ENCODE measurements around the gene ATP10B.
"Not testable (repeated sequence)": the region's sequence is repeated elsewhere in the genome, so short reads cannot be mapped to it uniquely, and the experiment has no call there.

The ATP10B gene

DNA sequence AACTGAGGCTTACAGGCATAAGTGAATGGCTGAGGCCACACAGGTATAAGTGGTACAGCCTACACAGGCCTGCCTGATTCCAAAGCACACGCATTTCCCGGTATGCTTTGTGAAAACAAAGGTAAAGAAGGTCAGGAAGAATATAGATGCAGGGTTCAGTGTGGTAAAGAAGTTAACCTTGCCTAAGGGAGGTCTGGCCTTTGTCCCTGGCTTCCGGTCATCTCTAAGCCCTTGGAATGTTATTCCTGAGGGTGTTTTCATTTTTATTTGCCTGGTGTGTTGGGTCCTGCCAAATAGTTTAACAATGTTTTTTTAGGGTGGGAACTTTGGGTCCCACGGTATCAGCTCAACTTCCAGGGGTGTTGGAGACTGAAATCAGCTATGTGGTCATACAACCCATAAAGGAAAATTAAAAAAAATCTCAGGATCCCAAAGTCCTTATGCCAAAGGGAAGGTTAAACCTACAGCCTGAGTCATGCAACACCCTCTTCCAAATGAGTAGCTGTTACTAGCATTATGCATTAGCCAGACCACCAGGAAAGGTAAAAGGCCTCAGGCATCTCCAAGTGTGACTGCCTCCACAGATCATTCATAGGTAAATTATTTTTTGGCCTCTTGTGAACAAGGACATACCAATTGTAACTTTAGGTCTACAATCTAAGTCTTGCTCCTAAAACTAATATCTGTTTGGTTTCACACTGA, 124.6 kb downstream of the ATP10B start:
- TF ChIP-seq, protein P1, sequence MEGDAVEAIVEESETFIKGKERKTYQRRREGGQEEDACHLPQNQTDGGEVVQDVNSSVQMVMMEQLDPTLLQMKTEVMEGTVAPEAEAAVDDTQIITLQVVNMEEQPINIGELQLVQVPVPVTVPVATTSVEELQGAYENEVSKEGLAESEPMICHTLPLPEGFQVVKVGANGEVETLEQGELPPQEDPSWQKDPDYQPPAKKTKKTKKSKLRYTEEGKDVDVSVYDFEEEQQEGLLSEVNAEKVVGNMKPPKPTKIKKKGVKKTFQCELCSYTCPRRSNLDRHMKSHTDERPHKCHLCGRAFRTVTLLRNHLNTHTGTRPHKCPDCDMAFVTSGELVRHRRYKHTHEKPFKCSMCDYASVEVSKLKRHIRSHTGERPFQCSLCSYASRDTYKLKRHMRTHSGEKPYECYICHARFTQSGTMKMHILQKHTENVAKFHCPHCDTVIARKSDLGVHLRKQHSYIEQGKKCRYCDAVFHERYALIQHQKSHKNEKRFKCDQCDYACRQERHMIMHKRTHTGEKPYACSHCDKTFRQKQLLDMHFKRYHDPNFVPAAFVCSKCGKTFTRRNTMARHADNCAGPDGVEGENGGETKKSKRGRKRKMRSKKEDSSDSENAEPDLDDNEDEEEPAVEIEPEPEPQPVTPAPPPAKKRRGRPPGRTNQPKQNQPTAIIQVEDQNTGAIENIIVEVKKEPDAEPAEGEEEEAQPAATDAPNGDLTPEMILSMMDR (IDR thresholded peaks at IDR 0.05; ENCODE audit: low read depth, low read length, missing control alignments): no peak

DNA sequence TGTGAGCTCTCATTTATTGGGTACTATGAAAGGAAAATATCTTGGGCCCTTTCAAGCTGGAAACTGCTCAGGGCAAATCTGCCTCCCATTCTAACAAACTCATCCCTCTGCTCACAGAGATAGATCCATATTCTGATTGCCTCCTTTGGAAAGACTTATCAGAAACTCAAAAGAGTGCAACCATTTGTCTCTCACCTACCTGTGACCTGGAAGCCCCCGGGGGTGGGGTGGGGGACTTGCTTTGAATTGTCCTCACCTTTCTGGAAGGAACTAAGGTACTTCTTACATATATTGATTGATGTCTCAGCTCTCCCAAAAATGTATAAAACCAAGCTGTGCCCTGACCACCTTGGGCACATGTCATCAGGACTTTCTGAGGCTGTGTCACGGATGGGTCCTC, 125.3 kb downstream of the ATP10B start:
- Histone ChIP-seq H3K36me3 (replicated peaks) (no peaks in the 10 kb centered on the region), H3K4me3 (ENCODE audit: low read depth, low read length) (no peak overlapping the region), H3K27me3 (replicated peaks) (no peaks in the 10 kb centered on the region), H3K27ac (no peak overlapping the region)
- no peak for DNase-seq
- in situ Hi-C loops (cut with HindIII; ENCODE audit: low pct_ligation_motif_present, low sequenced_read_pairs): no loop called here
- TF ChIP-seq, protein P1 (IDR thresholded peaks at IDR 0.05; ENCODE audit: low read depth, low read length, missing control alignments): no peak

More for the DNA sequence above, 124.6 kb downstream of the ATP10B start:
- H3K27ac ChIP-seq: no peak overlapping the region
- H3K27me3 ChIP-seq (replicated peaks): no peaks in the 10 kb centered on the region
- H3K4me3 ChIP-seq (ENCODE audit: low read depth, low read length): no peak overlapping the region
- in situ Hi-C loops (cut with HindIII; ENCODE audit: low pct_ligation_motif_present, low sequenced_read_pairs): no loop called here
- no peaks in the 10 kb centered on the region for H3K36me3 ChIP-seq (replicated peaks)
- DNase-seq: no peak

DNA sequence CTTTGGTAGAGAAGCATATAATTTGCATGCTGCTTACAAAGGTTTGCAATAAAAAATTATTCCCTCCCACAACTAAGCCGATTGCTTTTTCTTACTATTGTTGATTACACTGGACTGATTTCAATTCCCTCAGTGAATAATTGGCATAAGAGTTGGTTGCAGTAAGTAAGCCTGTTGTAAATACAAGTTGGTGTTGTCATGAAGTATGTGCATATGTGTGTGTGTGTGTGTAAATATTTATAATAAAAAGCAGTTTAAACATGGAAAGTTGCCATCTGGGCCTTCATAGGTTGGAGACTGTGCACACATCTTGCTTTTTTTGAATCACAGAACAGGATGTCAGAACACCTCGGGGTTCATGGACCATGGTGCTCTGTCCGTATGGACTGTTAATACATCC, 131.2 kb downstream of the ATP10B start:
- Histone ChIP-seq H3K27ac (no peak overlapping the region), H3K4me3 (ENCODE audit: low read depth, low read length) (no peak overlapping the region), H3K36me3 (replicated peaks) (no peaks in the 10 kb centered on the region), H3K27me3 (replicated peaks) (no peaks in the 10 kb centered on the region)
- no peak for DNase-seq
- in situ Hi-C loops (cut with HindIII; ENCODE audit: low pct_ligation_motif_present, low sequenced_read_pairs): no loop called here
- TF ChIP-seq, protein P1 (IDR thresholded peaks at IDR 0.05; ENCODE audit: low read depth, low read length, missing control alignments): no peak

DNA sequence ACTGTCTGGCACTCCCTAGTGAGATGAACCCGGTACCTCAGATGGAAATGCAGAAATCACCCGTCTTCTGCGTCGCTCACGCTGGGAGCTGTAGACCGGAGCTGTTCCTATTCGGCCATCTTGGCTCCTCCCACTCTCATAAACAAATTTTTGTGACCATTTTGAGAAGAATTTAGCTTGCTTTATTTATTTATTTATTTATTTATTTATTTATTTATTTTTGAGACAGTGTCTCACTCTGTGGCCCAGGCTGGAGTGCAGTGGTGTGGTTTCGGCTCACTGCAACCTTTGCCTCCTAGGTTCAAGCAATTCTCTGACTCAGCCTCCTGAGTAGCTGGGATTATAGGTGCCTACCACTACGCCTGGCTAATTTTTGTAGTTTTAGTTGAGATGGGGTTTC, 136.5 kb downstream of the ATP10B start:
- H3K27me3 ChIP-seq (replicated peaks); H3K36me3 ChIP-seq (replicated peaks); DNase-seq; H3K4me3 ChIP-seq (ENCODE audit: low read depth, low read length); in situ Hi-C loops (cut with HindIII; ENCODE audit: low pct_ligation_motif_present, low sequenced_read_pairs); H3K27ac ChIP-seq: not testable (repeated sequence)

DNA sequence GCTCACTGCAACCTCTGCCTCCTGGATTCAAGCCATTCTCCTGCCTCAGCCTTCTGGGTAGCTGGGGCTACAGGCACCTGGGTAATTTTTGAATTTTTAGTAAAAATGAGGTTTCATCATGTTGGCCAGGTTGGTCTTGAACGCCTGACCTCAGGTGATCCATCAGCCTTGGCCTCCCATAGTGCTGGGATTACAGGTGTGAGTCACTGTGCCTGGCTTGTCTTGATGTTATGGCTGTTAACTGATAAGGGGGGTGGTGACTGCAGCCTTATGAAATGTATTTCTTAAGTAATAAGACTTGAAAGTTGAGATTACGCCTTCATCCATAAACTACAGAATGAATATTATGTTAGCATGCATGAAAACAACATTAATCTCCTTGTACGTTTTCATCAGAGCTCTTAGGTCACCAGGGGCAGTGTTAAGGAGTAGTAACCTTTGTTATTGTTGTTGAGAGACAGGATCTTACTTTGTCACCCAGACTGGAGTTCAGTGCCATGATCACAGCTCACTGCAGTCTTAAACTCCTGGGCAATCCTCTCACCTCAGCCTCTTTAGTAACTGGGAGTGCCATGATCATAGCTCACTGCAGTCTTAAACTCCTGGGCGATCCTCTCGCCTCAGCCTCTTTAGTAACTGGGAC, 148.3 kb downstream of the ATP10B start:
- H3K27ac ChIP-seq: no peak overlapping the region
- no peak overlapping the region for H3K4me3 ChIP-seq (ENCODE audit: low read depth, low read length)
- H3K36me3 ChIP-seq (replicated peaks): no peaks in the 10 kb centered on the region
- TF ChIP-seq, protein P1 (IDR thresholded peaks at IDR 0.05; ENCODE audit: low read depth, low read length, missing control alignments): no peak
- no peaks in the 10 kb centered on the region for H3K27me3 ChIP-seq (replicated peaks)
- DNase-seq: no peak
- in situ Hi-C loops (cut with HindIII; ENCODE audit: low pct_ligation_motif_present, low sequenced_read_pairs): no loop called here

DNA sequence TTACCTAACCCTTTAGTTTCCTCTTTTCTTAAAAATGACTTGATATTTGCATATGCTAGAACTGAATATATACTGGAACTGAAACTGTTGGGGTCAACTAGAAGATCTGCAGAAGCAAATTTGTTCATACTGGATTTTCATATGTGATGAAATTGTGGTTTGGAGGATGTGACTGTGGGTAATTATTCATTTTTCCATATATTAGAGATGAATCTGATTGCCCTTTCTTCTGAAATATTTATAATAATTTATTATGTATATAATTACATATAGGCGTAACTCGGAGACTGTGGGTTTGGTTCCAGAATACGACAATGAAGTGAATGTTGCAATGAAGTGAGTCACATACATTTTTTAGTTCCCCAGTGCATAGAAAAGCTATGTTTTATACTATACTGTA, 149.1 kb downstream of the ATP10B start:
- Histone ChIP-seq H3K36me3 (replicated peaks) (no peaks in the 10 kb centered on the region), H3K27ac (no peak overlapping the region), H3K4me3 (ENCODE audit: low read depth, low read length) (no peak overlapping the region), H3K27me3 (replicated peaks) (no peaks in the 10 kb centered on the region)
- TF ChIP-seq, protein P1 (IDR thresholded peaks at IDR 0.05; ENCODE audit: low read depth, low read length, missing control alignments): no peak
- DNase-seq: no peak
- in situ Hi-C loops (cut with HindIII; ENCODE audit: low pct_ligation_motif_present, low sequenced_read_pairs): no loop called here

Data from brain microvascular endothelial cell (primary cell).